ENCODE measurements around the gene CAPN2.

CAPN2 gene

DNA sequence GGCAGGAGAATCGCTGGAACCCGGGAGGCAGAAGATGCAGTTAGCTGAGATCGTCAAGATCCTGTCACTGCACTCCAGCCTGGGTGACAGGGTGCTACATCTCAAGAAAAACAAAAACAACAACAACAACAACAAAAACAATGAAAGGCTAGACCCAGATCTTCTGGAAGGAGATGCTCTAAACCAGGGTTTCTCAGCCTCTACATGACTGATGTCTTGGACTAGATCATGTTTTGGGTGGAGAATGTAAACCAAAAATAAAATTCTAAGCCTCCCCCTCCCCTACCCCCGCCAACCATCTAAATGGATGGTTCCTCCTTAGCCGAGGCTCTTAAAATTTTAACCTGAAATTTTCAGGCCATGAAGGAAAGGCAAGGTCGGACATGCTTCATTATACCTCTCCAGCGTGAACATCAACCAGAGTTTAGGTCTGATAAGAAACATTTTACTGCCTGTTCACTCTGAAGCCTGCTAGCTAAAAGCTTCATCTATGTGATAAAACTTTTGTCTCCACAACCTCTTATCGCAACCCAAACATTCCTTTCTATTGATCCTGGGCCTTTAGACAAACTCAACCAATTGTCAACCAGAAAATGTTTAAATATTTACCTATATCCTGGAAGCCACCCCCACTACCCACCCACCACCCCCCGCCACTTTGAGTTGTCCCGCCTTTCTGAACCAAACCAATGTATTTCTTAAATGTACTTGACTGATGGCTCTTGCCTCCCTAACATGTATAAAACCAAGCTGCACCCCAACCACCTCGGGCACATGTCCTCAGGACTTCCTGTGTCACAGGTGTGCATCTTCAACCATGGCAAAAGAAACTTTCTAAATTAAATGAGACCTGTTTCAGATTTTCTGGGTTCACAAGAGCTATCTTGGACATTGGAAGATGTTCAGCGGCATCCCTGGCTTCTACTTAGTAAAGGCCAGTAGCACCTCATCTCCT, 1.9 kb upstream of the CAPN2 start:
- H3K27ac ChIP-seq = no peak overlapping the region
- TF ChIP-seq, protein P1, sequence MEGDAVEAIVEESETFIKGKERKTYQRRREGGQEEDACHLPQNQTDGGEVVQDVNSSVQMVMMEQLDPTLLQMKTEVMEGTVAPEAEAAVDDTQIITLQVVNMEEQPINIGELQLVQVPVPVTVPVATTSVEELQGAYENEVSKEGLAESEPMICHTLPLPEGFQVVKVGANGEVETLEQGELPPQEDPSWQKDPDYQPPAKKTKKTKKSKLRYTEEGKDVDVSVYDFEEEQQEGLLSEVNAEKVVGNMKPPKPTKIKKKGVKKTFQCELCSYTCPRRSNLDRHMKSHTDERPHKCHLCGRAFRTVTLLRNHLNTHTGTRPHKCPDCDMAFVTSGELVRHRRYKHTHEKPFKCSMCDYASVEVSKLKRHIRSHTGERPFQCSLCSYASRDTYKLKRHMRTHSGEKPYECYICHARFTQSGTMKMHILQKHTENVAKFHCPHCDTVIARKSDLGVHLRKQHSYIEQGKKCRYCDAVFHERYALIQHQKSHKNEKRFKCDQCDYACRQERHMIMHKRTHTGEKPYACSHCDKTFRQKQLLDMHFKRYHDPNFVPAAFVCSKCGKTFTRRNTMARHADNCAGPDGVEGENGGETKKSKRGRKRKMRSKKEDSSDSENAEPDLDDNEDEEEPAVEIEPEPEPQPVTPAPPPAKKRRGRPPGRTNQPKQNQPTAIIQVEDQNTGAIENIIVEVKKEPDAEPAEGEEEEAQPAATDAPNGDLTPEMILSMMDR (conservative IDR thresholded peaks at IDR 0.05) = no peak

DNA sequence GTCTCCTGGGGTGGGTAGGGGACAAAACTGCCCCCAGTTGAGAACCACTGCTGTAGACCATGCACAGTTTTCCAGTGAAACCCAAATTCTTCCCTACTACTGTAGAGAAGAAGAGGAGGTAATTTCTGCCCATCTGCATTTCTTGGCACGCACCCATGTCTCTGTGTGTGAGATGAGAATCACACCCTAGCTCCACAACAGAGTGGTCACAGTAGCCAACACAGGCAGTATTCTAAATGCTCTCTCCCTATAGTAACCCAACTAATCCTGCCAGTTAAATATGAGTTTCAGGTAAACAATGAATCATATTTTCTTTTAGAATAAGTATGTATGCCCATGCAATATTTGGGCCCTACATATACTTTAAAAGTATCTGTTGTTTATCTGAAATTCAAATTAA, 1.2 kb upstream of the CAPN2 start:
- H3K27ac ChIP-seq = no peak overlapping the region
- TF ChIP-seq, protein P1 (conservative IDR thresholded peaks at IDR 0.05) = no peak

DNA sequence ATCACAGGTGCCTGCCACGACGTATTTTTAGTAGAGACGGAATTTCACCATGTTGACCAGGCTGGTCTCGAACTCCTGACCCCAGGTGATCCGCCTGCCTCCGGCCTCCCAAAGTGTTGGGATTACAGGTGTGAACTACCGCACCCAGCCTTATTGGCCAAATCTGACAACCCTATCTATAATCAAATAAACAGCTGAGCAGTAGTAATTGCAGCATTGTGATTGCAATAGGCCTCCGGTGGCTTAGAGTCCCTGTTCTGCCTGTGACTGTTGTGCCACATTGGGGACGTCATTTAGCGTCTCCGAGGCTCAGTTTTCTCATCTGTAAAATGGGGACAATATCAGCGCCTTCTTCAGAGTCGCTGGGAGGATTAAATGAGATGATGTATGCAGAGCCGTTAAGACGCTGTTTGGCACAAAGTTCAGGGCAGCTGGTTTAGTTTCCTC, 569 bp upstream of the CAPN2 start:
- TF ChIP-seq, protein P1 (conservative IDR thresholded peaks at IDR 0.05) = no peak
- peak overlapping the region; percentile 84; the same call in 1 of the 2 replicates for H3K27ac ChIP-seq

DNA sequence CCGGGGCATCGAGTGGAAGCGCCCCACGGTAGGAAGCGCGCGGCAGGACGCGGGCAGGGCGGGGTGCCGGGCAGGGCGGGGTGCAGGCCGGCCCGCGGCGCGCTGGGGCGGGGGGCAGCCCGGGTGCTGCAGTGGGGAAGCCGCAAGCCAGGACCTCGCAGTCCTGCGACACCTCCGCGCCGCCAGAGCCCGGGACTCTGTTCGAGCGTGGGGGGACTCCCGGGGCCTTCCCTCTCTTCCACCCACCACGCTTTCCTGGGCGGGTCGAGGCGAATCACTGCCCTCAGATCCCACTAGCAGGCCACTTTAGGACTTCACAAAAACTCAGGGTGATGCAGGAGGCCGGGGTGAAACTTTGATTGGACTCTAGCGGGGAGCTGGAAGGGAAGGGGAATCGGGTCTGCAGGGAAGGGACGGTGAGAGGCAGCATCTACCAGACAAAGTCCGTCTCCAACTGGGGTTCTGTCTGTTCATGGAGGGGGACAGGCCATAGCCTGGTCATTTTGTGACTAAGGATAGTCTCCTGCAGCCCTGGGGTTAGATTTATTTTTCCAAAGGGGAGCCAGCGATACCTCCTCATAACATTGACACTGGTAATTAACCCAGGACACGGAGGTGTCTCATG, 623 bp downstream of the CAPN2 start:
- TF ChIP-seq, protein P1 (conservative IDR thresholded peaks at IDR 0.05) = no peak
- H3K27ac ChIP-seq = peak overlapping the region; percentile 84

DNA sequence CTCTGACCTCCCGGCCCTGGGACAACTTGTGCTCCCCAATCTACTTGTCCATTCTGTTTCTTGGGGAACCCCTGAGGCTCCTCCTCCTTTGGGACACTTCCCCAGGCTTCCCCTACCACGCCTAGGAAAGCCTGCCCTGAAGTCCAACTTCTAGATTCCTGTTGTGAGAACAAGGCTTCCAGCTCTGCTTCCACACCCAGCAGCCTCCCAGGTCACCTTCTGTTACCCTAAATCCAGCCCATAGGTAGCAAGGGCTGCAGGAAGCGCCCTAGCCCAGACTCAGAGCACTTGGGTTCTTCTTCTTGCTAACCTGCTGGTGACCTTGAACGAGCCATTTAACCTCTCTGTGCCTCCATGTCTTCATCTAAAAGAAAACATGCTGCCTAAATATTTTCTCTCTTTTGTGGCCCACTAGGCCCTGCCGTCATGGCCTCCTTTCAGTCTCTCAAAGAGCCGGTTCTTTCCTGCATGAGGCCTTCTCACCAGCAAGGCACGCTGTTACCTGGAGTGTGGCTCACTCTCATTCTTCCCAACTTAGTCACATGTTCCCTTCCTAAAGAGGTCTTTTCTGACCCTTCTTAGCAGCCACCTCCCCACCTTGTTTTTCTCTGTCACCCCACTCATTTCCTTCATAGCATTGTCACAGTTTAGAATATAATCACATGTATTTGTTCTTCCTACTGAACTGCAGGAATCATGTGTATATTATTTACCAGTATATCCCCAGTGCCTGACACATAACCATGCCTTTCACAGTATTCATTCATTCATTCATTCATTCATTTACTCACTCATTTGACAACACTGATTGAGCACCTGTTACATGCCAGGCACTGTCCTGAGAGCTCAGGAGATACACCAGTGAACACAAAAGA, 1.4 kb downstream of the CAPN2 start:
- peak overlapping the region; percentile 84; the same call in 1 of the 2 replicates for H3K27ac ChIP-seq
- TF ChIP-seq, protein P1 (conservative IDR thresholded peaks at IDR 0.05) = no peak

DNA sequence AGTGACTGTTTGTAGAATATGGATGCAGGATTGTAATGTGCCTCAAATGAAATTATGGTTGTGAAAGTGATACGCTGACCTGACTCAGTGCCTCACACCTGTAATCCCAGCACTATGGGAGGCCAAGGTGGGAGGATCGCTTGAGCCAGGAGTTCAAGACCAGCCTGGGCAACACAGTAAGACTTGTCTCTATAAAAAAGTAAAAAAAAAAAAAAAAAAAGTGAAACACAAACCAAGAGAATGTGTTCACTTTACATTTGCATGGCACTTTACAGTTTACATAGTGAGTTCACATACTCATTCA, 2.0 kb downstream of the CAPN2 start:
- TF ChIP-seq, protein P1 (conservative IDR thresholded peaks at IDR 0.05) = no peak
- H3K27ac ChIP-seq = no peak overlapping the region

Measured in VCaP (cell line).